ENCODE results near the gene CD46. TPM values are rescaled to one million over a fixed set of nuclear protein-coding genes. Genes with fewer than 3 reads are reported as not detected.

CD46 gene
- total RNA-seq, 1 donor from 2014 or later: 214 TPM

DNA sequence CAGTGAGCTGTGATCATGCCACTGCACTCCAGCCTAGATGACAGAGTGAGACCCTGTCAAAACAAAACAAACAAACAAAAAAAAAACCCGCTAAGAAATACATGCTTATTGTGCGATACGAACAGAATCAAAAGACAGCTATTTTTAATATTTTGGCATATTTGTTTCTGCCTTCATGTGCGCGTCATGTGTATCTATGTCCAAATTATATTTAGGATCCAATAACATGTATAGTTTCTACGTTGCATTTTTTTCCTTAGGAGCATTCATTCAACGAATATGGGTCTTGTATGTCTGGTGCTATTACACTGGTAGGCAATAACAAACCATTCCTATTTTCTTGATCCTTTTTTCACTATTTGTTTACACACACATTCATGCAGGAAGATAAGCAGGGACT, 1.8 kb downstream of the CD46 start:
- H3K36me3 Mint-ChIP-seq (ENCODE audit: insufficient read depth): no peaks in the 10 kb centered on the region
- no peak for DNase-seq (ENCODE audit: low spot score, unreplicated experiment)
- no peaks in the 10 kb centered on the region for H3K27me3 Mint-ChIP-seq
- peak overlapping the region; percentile 99 for H3K4me3 Mint-ChIP-seq (ENCODE audit: low read depth)
- H3K27ac Mint-ChIP-seq: peak overlapping the region; percentile 99
- H3K9me3 Mint-ChIP-seq (ENCODE audit: low read depth): no peaks in the 10 kb centered on the region
- TF ChIP-seq, protein P1, sequence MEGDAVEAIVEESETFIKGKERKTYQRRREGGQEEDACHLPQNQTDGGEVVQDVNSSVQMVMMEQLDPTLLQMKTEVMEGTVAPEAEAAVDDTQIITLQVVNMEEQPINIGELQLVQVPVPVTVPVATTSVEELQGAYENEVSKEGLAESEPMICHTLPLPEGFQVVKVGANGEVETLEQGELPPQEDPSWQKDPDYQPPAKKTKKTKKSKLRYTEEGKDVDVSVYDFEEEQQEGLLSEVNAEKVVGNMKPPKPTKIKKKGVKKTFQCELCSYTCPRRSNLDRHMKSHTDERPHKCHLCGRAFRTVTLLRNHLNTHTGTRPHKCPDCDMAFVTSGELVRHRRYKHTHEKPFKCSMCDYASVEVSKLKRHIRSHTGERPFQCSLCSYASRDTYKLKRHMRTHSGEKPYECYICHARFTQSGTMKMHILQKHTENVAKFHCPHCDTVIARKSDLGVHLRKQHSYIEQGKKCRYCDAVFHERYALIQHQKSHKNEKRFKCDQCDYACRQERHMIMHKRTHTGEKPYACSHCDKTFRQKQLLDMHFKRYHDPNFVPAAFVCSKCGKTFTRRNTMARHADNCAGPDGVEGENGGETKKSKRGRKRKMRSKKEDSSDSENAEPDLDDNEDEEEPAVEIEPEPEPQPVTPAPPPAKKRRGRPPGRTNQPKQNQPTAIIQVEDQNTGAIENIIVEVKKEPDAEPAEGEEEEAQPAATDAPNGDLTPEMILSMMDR (IDR thresholded peaks at IDR 0.05; ENCODE audit: unreplicated experiment): no peak
- H3K4me1 Mint-ChIP-seq (ENCODE audit: low read depth): peaks cover 56% of the 10 kb centered on the region

DNA sequence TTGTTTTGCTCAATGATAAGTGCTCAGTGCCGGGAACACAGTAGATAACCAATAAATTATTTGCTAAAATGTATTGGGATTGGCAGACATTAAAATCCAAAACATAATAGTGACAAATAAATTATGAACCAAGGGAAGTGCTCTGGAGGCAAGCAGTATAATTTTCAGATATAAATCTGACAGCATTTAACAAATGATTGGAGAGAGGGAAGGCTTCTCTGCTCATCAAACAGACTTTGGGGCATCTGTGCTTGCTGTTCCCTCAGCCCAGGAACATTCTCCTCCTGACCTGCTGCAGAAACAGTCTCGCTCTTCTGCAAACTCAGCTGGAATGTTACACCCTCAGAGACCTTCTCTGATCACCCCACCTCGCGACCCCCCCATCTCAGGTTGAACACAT, 2.2 kb downstream of the CD46 start:
- Mint-ChIP-seq H3K9me3 (ENCODE audit: low read depth) (no peaks in the 10 kb centered on the region), H3K27me3 (no peaks in the 10 kb centered on the region), H3K27ac (peak overlapping the region; percentile 99), H3K4me1 (ENCODE audit: low read depth) (peaks cover 56% of the 10 kb centered on the region), H3K36me3 (ENCODE audit: insufficient read depth) (peaks cover under 1% of the 10 kb centered on the region), H3K4me3 (ENCODE audit: low read depth) (peak overlapping the region; percentile 99)
- no peak for DNase-seq (ENCODE audit: low spot score, unreplicated experiment)
- TF ChIP-seq, protein P1 (IDR thresholded peaks at IDR 0.05; ENCODE audit: unreplicated experiment): no peak

DNA sequence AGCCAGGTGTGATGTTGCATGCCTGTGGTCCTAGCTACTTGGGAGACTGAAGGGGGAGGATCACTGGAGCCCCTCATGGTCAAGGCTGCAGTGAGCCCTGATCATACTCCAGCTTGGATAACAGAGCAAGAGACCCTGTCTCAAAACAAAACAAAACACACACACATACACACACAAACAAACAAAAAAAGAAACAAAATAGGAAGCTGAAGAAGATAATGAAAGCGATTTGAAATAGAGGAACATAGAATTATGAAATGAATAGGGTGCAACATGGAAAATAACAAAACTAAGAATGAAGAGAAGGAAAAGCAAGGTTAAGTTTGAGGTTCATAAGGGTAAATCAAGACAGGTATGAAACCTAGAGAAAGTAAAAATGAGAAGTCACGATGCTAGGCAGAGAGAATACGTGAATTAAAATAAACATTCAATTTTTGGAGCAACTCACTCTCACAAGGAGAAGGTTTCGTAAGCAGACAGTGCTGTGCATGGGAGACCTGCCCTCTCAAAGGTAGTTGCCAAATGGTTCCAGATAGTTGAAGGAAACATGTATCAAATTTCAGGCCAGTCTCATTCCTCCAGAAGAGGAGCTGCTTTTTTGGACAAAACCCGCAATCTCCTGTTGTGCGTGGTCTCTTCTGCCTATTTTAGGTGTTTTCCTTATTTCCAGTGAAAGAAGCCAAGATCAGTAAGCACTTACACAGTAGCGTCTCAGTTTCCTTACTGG, 3.3 kb downstream of the CD46 start:
- H3K4me1 Mint-ChIP-seq (ENCODE audit: low read depth): peaks cover 56% of the 10 kb centered on the region
- TF ChIP-seq, protein P1 (IDR thresholded peaks at IDR 0.05; ENCODE audit: unreplicated experiment): no peak
- peak overlapping the region; percentile 27 for H3K4me3 Mint-ChIP-seq (ENCODE audit: low read depth)
- no peaks in the 10 kb centered on the region for H3K9me3 Mint-ChIP-seq (ENCODE audit: low read depth)
- peak overlapping the region; percentile 53 for H3K27ac Mint-ChIP-seq
- H3K36me3 Mint-ChIP-seq (ENCODE audit: insufficient read depth): peaks cover 5% of the 10 kb centered on the region
- H3K27me3 Mint-ChIP-seq: no peaks in the 10 kb centered on the region
- no peak for DNase-seq (ENCODE audit: low spot score, unreplicated experiment)

DNA sequence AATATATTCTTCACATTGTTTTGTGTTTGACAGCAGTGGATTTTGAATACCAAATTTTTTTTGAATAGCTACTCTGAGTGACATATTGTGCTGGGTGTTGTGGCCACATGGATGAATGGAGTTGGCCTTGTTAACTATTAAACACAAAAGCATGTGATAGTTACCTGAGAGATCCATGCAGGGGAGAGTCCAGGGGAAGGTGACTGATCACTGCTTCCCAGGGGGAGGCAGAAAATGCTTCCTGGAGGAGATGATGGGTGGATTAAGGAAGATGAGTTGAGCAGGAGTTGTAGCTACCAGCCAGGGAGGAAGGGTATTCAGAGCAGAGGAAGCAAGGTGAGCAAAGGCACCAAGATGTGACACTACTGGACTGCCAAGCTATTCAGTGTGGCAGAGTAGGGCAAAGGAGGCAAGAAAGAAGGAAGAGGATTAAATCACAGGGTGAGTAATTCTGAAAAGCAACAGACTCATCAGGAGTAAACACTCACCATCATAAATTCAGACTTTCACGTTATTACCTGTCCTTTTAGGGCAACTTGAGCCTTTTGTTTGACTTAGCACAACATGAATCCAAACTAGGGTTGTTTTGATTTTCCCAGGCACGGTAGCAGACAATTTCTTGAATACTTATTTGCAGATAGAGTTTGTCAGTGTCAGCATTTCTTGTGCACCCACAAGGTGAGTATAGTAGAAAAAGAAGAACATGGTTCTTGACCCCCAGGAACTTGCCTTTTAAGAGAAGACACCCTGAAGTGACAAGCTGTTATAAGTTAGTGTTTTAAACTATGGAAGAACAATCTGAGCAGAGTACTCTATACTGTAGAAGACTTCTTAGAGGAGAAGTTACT, 4.2 kb downstream of the CD46 start:
- H3K27ac Mint-ChIP-seq: peak overlapping the region; percentile 81
- H3K36me3 Mint-ChIP-seq (ENCODE audit: insufficient read depth): peaks cover 13% of the 10 kb centered on the region
- peak overlapping the region; percentile 7 for H3K4me3 Mint-ChIP-seq (ENCODE audit: low read depth)

DNA sequence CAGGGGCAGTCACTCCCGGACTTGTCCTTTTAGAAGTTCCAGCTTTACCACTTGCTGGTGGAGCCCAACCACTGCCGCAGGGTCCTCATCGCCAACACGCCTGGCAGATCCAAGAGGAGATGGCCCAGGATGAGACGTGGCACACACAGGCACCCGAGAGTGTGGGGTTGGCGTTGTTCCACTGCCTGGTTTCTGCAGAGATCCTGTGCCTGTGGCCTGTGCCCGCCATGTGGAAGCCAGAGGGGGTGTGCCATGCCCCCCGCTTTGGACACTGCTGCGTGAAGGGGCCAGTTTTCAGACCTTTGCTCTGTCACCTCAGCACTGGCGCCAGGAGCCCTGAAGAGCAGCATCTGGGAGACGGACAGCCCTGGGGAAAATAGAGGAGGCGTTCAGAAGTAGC, 10.8 kb downstream of the CD46 start:
- H3K4me1 Mint-ChIP-seq (ENCODE audit: low read depth): peaks cover 13% of the 10 kb centered on the region

More for the DNA sequence above, 4.2 kb downstream of the CD46 start:
- DNase-seq (ENCODE audit: low spot score, unreplicated experiment): no peak
- TF ChIP-seq, protein P1 (IDR thresholded peaks at IDR 0.05; ENCODE audit: unreplicated experiment): no peak
- H3K27me3 Mint-ChIP-seq: no peaks in the 10 kb centered on the region
- peaks cover 48% of the 10 kb centered on the region for H3K4me1 Mint-ChIP-seq (ENCODE audit: low read depth)
- H3K9me3 Mint-ChIP-seq (ENCODE audit: low read depth): no peaks in the 10 kb centered on the region

More for the DNA sequence above, 10.8 kb downstream of the CD46 start:
- H3K27me3 Mint-ChIP-seq: no peaks in the 10 kb centered on the region
- H3K4me3 Mint-ChIP-seq (ENCODE audit: low read depth): no peak overlapping the region
- TF ChIP-seq, protein P1 (IDR thresholded peaks at IDR 0.05; ENCODE audit: unreplicated experiment): no peak
- H3K27ac Mint-ChIP-seq: no peak overlapping the region
- no peak for DNase-seq (ENCODE audit: low spot score, unreplicated experiment)
- peaks cover 7% of the 10 kb centered on the region for H3K9me3 Mint-ChIP-seq (ENCODE audit: low read depth)
- H3K36me3 Mint-ChIP-seq (ENCODE audit: insufficient read depth): peaks cover 62% of the 10 kb centered on the region
